Kidney (tissue), 14 donors: Measurements from ENCODE around the gene IGSF23. TPM values are rescaled to one million over a fixed set of nuclear protein-coding genes. Genes with fewer than 3 reads are reported as not detected.

Experiments
- DNase-seq, 5 donors: peaks; one replicate each; pipeline ENCODE4 v3.0.0-alpha.2; 2013 to 2020
- FAIRE-seq: peaks from 2 replicates; lab custom pipeline; 2012; peaks lifted over from hg19 to GRCh38; lab: Jason Lieb, UNC
- H3K27ac ChIP-seq, 2 donors: one replicate each; pipeline ENCODE4 v1.7.0; 2013; ENCODE audit warnings: low read depth in 2 of 2, low read length in 2 of 2, inconsistent platforms in 1 of 2
- H3K27me3 ChIP-seq: one replicate; pipeline ENCODE4 v1.7.1; 2013; ENCODE audit warnings: low read length, inconsistent platforms; ENCODE audit not compliant: control insufficient read depth, insufficient read depth
- H3K36me3 ChIP-seq, 3 donors: one replicate each; pipeline versions ENCODE4 v1.7.0 to v1.7.1; 2013; ENCODE audit warnings: low read length in 3 of 3, control low read depth in 1 of 3, inconsistent platforms in 1 of 3; ENCODE audit not compliant: insufficient read depth in 3 of 3, control insufficient read depth in 2 of 3
- H3K4me1 ChIP-seq, 3 donors: one replicate each; pipeline versions ENCODE4 v1.7.0 to v1.7.1; 2013; ENCODE audit warnings: low read length in 3 of 3, inconsistent platforms in 1 of 3, low read depth in 1 of 3; ENCODE audit not compliant: control insufficient read depth in 2 of 3, insufficient read depth in 2 of 3
- H3K4me3 ChIP-seq, 3 donors: one replicate each; pipeline versions ENCODE4 v1.7.0 to v1.8.1; 2013; ENCODE audit warnings: low read length in 3 of 3, control low read depth in 1 of 3, inconsistent platforms in 1 of 3
- H3K9ac ChIP-seq, 3 donors: one replicate each; pipeline versions ENCODE4 v1.7.0 to v1.7.1; 2013; ENCODE audit warnings: low read length in 3 of 3, control low read depth in 1 of 3, inconsistent platforms in 1 of 3
- H3K9me3 ChIP-seq, 3 donors: one replicate each; pipeline versions ENCODE4 v1.7.0 to v1.7.1; 2013; ENCODE audit warnings: low read length in 3 of 3, control low read depth in 1 of 3, inconsistent platforms in 1 of 3; ENCODE audit not compliant: control insufficient read depth in 2 of 3, insufficient read depth in 1 of 3
- intact Hi-C: fragments of 100-400 bp; cut with DNase I; formaldehyde crosslinking; loops from one replicate; pipeline ENCODE4 v1.11.1; 2022
- polyA plus RNA-seq: library from polyadenylated mRNA; stranded (reverse); fragments of 350-450 nt; fragmentation: Illumina TruSeq; extraction: RNeasy Lipid Tissue Mini Kit (QIAGEN cat#74804); gene quantifications from one replicate; pipeline ENCODE4 v1.2.3, GENCODE V29; 2014; ENCODE audit warnings: low read depth, low replicate concordance; ENCODE audit not compliant: insufficient read depth
- total RNA-seq: library from RNA; stranded (reverse); fragmentation: NEBNext Ultra II Directional; extraction: Animal tissue kit (Norgen Biotek cat#: 25700); gene quantifications from one replicate; pipeline ENCODE4 v1.2.1, GENCODE V29; 2021
- TF ChIP-seq, protein P1 (sequence below): IDR thresholded peaks from 3 replicates; pipeline ENCODE4 v1.5.1; 2012; ENCODE audit warnings: mild to moderate bottlenecking, moderate library complexity, borderline replicate concordance; ENCODE audit not compliant: insufficient read depth; ENCODE audit errors: extremely low read depth
- donor health status: control.
- donor health status: control.
- donor health status: control.
- donor health status: control.
- donor health status: control.
- donor health status: DM: yes; HTN: yes; CAD: no.
- donor health status: Normal renal cell carcinoma (clear cell type).

IGSF23 gene
- total and polyA plus RNA-seq, 2 donors from 2014 or later: not detected

DNA sequence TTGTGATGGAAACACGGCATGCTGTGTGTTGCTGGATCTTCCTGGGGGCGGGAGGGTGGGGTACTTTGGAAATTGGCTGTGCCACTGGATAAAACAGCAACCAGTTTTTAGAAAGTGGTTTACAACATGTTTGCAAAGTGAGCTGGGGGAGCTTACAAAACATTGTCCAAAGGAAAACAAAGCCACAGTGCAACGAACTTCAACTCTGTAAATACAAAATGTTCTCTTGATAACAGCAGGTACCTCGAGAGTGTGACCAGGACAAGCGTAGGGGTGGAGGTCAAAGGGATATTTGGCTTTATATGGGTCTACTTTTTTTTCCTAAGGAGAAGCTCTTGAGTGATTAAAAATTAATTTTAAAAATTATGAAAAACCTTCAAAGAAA lies 2.5 kb downstream of the IGSF23 start:
- Histone ChIP-seq H3K36me3 (no peaks in the 10 kb centered on the region), H3K27me3 (no peaks in the 10 kb centered on the region), H3K9me3 (no peaks in the 10 kb centered on the region), H3K4me1 (peaks cover 0 to 5% (median 0%) of the 10 kb centered on the region in 3 donors), H3K27ac (no peak overlapping the region), H3K4me3 (no peak overlapping the region), H3K9ac (no peak overlapping the region)
- FAIRE-seq (no peak), DNase-seq (no peak)
- TF ChIP-seq, protein P1, sequence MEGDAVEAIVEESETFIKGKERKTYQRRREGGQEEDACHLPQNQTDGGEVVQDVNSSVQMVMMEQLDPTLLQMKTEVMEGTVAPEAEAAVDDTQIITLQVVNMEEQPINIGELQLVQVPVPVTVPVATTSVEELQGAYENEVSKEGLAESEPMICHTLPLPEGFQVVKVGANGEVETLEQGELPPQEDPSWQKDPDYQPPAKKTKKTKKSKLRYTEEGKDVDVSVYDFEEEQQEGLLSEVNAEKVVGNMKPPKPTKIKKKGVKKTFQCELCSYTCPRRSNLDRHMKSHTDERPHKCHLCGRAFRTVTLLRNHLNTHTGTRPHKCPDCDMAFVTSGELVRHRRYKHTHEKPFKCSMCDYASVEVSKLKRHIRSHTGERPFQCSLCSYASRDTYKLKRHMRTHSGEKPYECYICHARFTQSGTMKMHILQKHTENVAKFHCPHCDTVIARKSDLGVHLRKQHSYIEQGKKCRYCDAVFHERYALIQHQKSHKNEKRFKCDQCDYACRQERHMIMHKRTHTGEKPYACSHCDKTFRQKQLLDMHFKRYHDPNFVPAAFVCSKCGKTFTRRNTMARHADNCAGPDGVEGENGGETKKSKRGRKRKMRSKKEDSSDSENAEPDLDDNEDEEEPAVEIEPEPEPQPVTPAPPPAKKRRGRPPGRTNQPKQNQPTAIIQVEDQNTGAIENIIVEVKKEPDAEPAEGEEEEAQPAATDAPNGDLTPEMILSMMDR: no peak
- intact Hi-C loops: no loop called here

DNA sequence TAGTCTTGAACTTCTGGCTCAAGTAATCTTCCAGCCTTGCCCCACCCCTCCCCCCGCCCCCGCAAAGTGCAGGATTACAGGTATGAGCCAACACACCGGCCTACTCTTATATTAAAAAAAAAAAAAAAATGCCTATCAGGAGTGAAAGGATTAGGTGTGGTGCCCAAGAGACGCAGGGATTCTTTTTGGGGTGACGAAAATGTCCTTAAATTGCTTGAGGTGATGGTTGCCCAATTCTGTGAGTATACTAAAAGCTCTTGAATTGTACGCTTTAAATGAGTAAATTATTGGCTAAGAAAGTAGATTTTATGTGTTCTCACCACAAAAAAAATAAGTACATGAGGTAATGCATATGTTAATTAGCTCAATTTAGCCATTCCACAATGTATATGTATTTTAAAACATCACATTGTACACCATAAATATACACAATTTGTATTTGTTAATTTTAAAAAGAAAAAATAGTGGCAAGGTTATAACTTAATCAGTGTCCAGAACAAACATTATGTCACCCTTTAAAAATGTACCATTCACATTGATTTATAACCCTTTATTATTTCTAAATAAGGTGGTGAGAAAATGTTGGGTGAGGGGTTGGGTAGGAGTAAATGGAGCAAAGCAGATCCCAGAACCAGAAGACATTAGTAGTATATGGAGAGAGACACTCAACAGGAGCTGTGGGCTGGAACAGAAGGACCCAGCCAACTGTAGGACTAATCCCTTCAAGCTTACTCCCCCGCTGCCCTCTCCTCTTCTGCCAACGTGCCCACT lies 3.9 kb downstream of the IGSF23 start:
- peak in 2 of 5 donors; percentile 19 to 37 for DNase-seq
- H3K4me3 ChIP-seq: no peak overlapping the region
- intact Hi-C loops: no loop called here
- H3K27me3 ChIP-seq: no peaks in the 10 kb centered on the region
- no peaks in the 10 kb centered on the region for H3K9me3 ChIP-seq
- H3K36me3 ChIP-seq: no peaks in the 10 kb centered on the region
- no peak overlapping the region for H3K27ac ChIP-seq
- H3K4me1 ChIP-seq: peaks cover 0 to 5% (median 0%) of the 10 kb centered on the region in 3 donors
- no peak overlapping the region for H3K9ac ChIP-seq
- TF ChIP-seq, protein P1: no peak
- no peak for FAIRE-seq

DNA sequence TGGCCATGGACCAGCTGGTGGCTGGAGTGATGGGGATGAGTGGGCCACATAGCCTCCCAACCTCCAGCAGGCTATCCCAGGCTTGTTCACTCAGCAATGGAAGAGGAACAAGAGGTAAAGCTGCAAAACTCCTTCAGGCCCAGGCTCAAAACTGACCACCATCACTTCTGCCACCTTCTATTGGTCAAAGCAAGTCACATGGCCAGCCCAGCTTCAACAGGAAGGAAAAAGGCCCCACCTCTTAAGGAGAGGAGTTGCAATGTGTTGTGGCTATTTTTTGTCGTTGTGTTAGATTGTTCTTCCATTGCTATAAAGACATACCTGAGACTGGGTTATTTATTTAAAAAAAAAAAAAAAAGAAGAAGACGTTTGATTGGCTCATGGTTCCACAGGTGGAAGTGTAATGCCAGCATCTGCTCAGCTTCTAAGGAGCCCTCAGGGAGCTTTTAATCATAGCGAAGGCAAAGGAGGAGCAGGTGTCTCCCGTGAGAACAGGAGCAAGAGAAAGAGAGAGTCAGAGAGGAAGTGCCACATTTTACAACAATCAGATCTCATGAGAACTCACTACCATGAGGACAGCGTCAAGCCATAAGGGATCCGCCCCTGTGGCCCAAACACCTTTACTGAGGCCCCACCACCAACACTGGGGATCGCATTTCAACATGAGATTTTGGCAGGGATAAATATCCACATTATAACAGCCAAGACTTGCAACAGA lies 5.4 kb downstream of the IGSF23 start:
- DNase-seq (no peak), FAIRE-seq (no peak)
- H3K4me3 ChIP-seq: no peak overlapping the region
- H3K27ac ChIP-seq: no peak overlapping the region
- H3K27me3 ChIP-seq: no peaks in the 10 kb centered on the region
- H3K9me3 ChIP-seq: no peaks in the 10 kb centered on the region
- intact Hi-C loops: no loop called here
- H3K9ac ChIP-seq: no peak overlapping the region
- no peaks in the 10 kb centered on the region for H3K36me3 ChIP-seq
- peaks cover 0 to 2% (median 0%) of the 10 kb centered on the region in 3 donors for H3K4me1 ChIP-seq
- TF ChIP-seq, protein P1: no peak
